GM18526 (cell line): ENCODE measurements around the gene RAN.

Experiments
- POLR2A ChIP-seq: IDR thresholded peaks from 3 replicates; pipeline ENCODE4 v1.6.1; 2011; ENCODE audit not compliant: insufficient read length; ENCODE audit errors: extremely low read depth

RAN gene

GRCh38 chr12:130916241-130916911 lies 44.5 kb downstream of the RAN start:
- TF ChIP-seq POLR2A: no peak

GRCh38 chr12:130917607-130918006 lies 45.7 kb downstream of the RAN start:
- no peak for TF ChIP-seq POLR2A

GRCh38 chr12:130919086-130919485 lies 47.2 kb downstream of the RAN start:
- TF ChIP-seq POLR2A: no peak

GRCh38 chr12:130920119-130920703 lies 48.3 kb downstream of the RAN start:
- TF ChIP-seq POLR2A: no peak

GRCh38 chr12:130920723-130921381 lies 49.0 kb downstream of the RAN start:
- no peak for TF ChIP-seq POLR2A

DNA sequence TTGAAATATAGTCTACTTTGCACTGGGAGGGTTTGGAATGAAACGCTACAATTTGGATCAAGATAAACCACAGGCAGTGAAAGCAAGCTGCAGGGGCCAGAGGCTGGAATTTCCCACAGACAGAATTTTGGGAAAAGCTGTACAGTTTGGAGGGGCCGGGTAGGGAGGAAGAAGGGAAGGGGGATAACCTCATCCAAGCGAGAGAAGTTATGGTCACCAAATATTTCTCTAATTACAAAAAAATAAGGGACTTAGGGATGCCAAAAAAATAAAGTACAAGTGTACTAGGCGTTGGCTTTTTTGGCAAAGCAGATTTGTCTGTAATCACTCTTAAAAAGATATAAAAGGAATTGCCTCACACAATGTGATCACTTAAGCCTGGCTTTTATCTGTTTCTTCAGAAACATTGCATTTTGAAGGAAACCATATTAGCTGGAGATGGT lies 50.7 kb downstream of the RAN start:
- TF ChIP-seq POLR2A: no peak

- TF ChIP-seq POLR2A: no peak
Measured at GRCh38 chr12:130924966-130925665, 53.2 kb downstream of the RAN start.

GRCh38 chr12:130925666-130926015 lies 53.8 kb downstream of the RAN start:
- no peak for TF ChIP-seq POLR2A
